Measurements from ENCODE around the gene SMIM29. TPM values are rescaled to one million over a fixed set of nuclear protein-coding genes. Genes with fewer than 3 reads are reported as not detected.
A peak's percentile ranks its signal among the peaks of the same experiment; 100 is the strongest.
"Not testable (repeated sequence)": the region's sequence is repeated elsewhere in the genome, so short reads cannot be mapped to it uniquely, and the experiment has no call there.

The SMIM29 gene
- total RNA-seq, 1 experiment from 2014 or later: 25.1 TPM

DNA sequence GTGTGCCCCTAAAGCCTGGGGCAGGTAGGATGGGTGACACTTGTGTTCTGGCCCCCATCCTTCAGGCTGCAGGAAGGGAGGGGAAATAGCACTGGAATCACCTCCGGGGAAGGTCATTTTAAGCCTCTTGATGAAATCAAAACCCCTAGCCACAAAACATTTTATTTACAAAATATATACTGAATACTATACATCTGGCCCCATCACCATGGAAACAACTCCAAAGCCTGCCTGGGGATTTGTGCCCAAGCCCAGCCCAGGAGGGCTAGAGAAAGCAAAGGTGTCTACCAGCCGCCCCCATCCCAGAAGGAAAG, 2.6 kb downstream of the SMIM29 start:
- H3K27ac ChIP-seq (ENCODE audit: low read depth, low read length): peak overlapping the region; percentile 95
- H3K4me1 ChIP-seq (ENCODE audit: control insufficient read depth in 1 of 2, insufficient read depth in 2 of 2, low read length in 2 of 2): peaks cover 53 to 87% of the 10 kb centered on the region in 2 experiments
- BruUV-seq (replicated peaks): no TSS peak
- H3K79me2 ChIP-seq (ENCODE audit: insufficient read depth, low read length): peaks cover 32% of the 10 kb centered on the region
- peaks cover 8 to 23% of the 10 kb centered on the region in 2 experiments; a peak in 2 of 4 replicates for H3K36me3 ChIP-seq (ENCODE audit: control insufficient read depth in 1 of 2, insufficient read depth in 2 of 2, low read length in 2 of 2)
- no peaks in the 10 kb centered on the region for H3K27me3 ChIP-seq (ENCODE audit: insufficient read depth, low read length)
- no peaks in the 10 kb centered on the region for H3K9me3 ChIP-seq (ENCODE audit: control insufficient read depth in 1 of 2, insufficient read depth in 1 of 2, low read depth in 1 of 2, low read length in 2 of 2)
- ChIA-PET CTCF (interaction anchor here (2.6 to 4.9 kb wide), 2 partner anchors 50 to 169 kb away, joined by 14 to 69 read pairs; no protein-coding TSS in a partner anchor), POLR2A (interaction anchor here (0.9 to 4.9 kb wide), 7 partner anchors 10 to 169 kb away, joined by 3 to 38 read pairs (median 14); partner anchors contain the start of gene HMGA1), RAD21 (ENCODE audit: low non-redundant PET in 1 of 2, low total read pairs in 2 of 2, uncharacterized antibody in 2 of 2, unreplicated experiment in 2 of 2) (interaction anchor here in 1 of 2 experiments (1.1 kb wide), 1 partner anchor 51 kb away, joined by 3 read pairs; no protein-coding TSS in a partner anchor)
- TF ChIP-seq EGR1 (IDR thresholded peaks at IDR 0.05; ENCODE audit: low read depth) (no peak), SIN3A (IDR thresholded peaks at IDR 0.05; ENCODE audit: low read depth) (no peak), FOSL1 (IDR thresholded peaks at IDR 0.05; ENCODE audit: low read depth) (no peak), SP1 (IDR thresholded peaks at IDR 0.05; ENCODE audit: low read depth) (no peak), YY1 (IDR thresholded peaks at IDR 0.05; ENCODE audit: extremely low read depth, insufficient replicate concordance, low read depth, low read length) (no peak), CBX3 (IDR thresholded peaks at IDR 0.05; ENCODE audit: low read depth) (no peak), TCF7L2 (IDR thresholded peaks at IDR 0.05; ENCODE audit: borderline replicate concordance, extremely low read depth, insufficient read depth, insufficient read length) (no peak)
- TF ChIP-seq, protein P1, sequence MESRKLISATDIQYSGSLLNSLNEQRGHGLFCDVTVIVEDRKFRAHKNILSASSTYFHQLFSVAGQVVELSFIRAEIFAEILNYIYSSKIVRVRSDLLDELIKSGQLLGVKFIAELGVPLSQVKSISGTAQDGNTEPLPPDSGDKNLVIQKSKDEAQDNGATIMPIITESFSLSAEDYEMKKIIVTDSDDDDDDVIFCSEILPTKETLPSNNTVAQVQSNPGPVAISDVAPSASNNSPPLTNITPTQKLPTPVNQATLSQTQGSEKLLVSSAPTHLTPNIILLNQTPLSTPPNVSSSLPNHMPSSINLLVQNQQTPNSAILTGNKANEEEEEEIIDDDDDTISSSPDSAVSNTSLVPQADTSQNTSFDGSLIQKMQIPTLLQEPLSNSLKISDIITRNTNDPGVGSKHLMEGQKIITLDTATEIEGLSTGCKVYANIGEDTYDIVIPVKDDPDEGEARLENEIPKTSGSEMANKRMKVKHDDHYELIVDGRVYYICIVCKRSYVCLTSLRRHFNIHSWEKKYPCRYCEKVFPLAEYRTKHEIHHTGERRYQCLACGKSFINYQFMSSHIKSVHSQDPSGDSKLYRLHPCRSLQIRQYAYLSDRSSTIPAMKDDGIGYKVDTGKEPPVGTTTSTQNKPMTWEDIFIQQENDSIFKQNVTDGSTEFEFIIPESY (IDR thresholded peaks at IDR 0.05; ENCODE audit: extremely low read depth, insufficient replicate concordance, low read length): no peak
- TF ChIP-seq, protein P2, sequence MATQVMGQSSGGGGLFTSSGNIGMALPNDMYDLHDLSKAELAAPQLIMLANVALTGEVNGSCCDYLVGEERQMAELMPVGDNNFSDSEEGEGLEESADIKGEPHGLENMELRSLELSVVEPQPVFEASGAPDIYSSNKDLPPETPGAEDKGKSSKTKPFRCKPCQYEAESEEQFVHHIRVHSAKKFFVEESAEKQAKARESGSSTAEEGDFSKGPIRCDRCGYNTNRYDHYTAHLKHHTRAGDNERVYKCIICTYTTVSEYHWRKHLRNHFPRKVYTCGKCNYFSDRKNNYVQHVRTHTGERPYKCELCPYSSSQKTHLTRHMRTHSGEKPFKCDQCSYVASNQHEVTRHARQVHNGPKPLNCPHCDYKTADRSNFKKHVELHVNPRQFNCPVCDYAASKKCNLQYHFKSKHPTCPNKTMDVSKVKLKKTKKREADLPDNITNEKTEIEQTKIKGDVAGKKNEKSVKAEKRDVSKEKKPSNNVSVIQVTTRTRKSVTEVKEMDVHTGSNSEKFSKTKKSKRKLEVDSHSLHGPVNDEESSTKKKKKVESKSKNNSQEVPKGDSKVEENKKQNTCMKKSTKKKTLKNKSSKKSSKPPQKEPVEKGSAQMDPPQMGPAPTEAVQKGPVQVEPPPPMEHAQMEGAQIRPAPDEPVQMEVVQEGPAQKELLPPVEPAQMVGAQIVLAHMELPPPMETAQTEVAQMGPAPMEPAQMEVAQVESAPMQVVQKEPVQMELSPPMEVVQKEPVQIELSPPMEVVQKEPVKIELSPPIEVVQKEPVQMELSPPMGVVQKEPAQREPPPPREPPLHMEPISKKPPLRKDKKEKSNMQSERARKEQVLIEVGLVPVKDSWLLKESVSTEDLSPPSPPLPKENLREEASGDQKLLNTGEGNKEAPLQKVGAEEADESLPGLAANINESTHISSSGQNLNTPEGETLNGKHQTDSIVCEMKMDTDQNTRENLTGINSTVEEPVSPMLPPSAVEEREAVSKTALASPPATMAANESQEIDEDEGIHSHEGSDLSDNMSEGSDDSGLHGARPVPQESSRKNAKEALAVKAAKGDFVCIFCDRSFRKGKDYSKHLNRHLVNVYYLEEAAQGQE (IDR thresholded peaks at IDR 0.05; ENCODE audit: low read depth): no peak
- intact Hi-C loops (cut with micrococcal nuclease): loop anchor here (2.0 kb wide), 1 partner anchor 49 kb away; no protein-coding TSS in a partner anchor
- no peak overlapping the region for H3K4me3 ChIP-seq (replicated peaks in 1 of 2; ENCODE audit: low read depth in 1 of 2, low read length in 2 of 2)
- peaks cover 13% of the 10 kb centered on the region; the same call in 1 of the 2 replicates for H4K20me1 ChIP-seq (ENCODE audit: insufficient read depth)
- no peaks in the 10 kb centered on the region for H3K9me2 ChIP-seq (ENCODE audit: insufficient read depth)
- DNase-seq (ENCODE audit: low read depth, low spot score): no peak
- peak overlapping the region; percentile 87 for H3K4me2 ChIP-seq (ENCODE audit: low read length)
- H3K9ac ChIP-seq (ENCODE audit: low read length): peak overlapping the region; percentile 93
- H2AFZ ChIP-seq (ENCODE audit: low read depth, low read length, poor library complexity, severe bottlenecking): no peak overlapping the region
- no peak for ATAC-seq

- RAD21 ChIA-PET (ENCODE audit: low non-redundant PET in 1 of 2, low total read pairs in 2 of 2, uncharacterized antibody in 2 of 2, unreplicated experiment in 2 of 2); H3K9me2 ChIP-seq (ENCODE audit: insufficient read depth); H2AFZ ChIP-seq (ENCODE audit: low read depth, low read length, poor library complexity, severe bottlenecking); ATAC-seq; H3K9me3 ChIP-seq (ENCODE audit: control insufficient read depth in 1 of 2, insufficient read depth in 1 of 2, low read depth in 1 of 2, low read length in 2 of 2); DNase-seq (ENCODE audit: low read depth, low spot score); H3K27me3 ChIP-seq (ENCODE audit: insufficient read depth, low read length); H3K4me3 ChIP-seq (replicated peaks in 1 of 2; ENCODE audit: low read depth in 1 of 2, low read length in 2 of 2): not testable (repeated sequence)
- ChIA-PET CTCF (interaction anchor here (2.6 to 4.9 kb wide), 2 partner anchors 50 to 169 kb away, joined by 14 to 69 read pairs; no protein-coding TSS in a partner anchor), POLR2A (interaction anchor here (0.9 to 4.9 kb wide), 8 partner anchors 9 to 169 kb away, joined by 3 to 38 read pairs (median 13); partner anchors contain the start of gene HMGA1)
- Histone ChIP-seq H3K4me1 (ENCODE audit: control insufficient read depth in 1 of 2, insufficient read depth in 2 of 2, low read length in 2 of 2) (peaks cover 58 to 91% of the 10 kb centered on the region in 2 experiments), H3K9ac (ENCODE audit: low read length) (peak overlapping the region; percentile 93), H3K79me2 (ENCODE audit: insufficient read depth, low read length) (peaks cover 36% of the 10 kb centered on the region), H4K20me1 (ENCODE audit: insufficient read depth) (peaks cover 15% of the 10 kb centered on the region; the same call in 1 of the 2 replicates), H3K27ac (ENCODE audit: low read depth, low read length) (peak overlapping the region; percentile 95), H3K4me2 (ENCODE audit: low read length) (peak overlapping the region; percentile 87), H3K36me3 (ENCODE audit: control insufficient read depth in 1 of 2, insufficient read depth in 2 of 2, low read length in 2 of 2) (peaks cover 13 to 27% of the 10 kb centered on the region in 2 experiments; a peak in 2 of 4 replicates)
- TSS peak; percentile 74 for BruUV-seq (replicated peaks)
- intact Hi-C loops (cut with micrococcal nuclease): loop anchor here (2.0 kb wide), 1 partner anchor 49 kb away; no protein-coding TSS in a partner anchor
Observed at GRCh38 chr6:34245761-34246140, 3.1 kb downstream of the SMIM29 start.
